ENCODE results near the gene ORM1. TPM values are rescaled to one million over a fixed set of nuclear protein-coding genes. Genes with fewer than 3 reads are reported as not detected.
"Not testable (repeated sequence)": the region's sequence is repeated elsewhere in the genome, so short reads cannot be mapped to it uniquely, and the experiment has no call there.

ORM1 gene
- total RNA-seq, 1 donor from 2014 or later = not detected

DNA sequence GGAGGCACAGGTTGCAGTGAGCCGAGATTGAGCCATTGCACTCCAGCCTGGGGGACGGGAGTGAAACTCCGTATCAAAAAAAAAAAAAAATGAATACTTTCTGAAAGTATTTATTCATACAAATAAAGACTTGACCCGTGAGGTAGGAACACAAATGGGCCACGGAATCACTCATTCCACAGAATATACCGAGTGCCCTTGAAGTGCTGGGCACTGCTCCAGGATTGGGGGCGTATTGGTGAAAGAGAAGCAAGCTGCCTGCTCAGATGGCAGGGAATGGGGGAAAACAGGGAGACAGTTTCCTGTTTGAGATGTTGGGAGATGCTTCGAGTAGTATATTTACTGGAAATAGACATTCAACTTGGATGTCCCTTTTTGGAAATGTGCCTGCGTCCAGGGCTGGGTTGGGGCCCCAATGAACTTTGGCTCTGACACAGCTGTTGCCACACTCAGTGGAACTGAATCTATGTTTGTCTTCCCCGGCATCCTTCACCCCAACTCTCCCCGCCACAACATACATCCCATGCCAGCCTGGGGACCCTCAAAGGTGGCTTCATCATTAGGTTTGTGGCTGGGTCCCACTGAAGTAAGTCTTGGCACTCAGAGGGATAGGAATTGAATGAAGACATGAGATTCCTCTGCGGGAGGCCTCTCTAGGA, 609 bp upstream of the ORM1 start:
- not testable (repeated sequence) for DNase-seq (ENCODE audit: extremely low read depth, low read depth, low spot score)

DNA sequence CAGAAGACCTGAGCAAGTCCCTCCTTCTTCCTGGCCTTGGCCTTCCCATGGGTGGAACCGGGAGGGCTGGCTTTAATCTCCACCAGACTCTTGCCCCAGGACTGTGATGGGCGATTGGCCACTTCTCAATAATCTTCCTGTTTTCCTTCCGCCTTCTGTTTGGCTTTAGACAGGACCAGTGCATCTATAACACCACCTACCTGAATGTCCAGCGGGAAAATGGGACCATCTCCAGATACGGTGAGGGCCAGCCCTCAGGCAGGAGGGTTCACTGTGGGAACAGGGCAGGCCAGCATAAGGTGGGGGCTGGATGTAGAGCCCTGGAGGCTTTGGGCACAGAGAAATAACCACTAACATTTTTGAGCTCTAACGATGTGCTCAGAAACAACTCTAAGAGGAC, 951 bp downstream of the ORM1 start:
- not testable (repeated sequence) for DNase-seq (ENCODE audit: extremely low read depth, low read depth, low spot score)

DNA sequence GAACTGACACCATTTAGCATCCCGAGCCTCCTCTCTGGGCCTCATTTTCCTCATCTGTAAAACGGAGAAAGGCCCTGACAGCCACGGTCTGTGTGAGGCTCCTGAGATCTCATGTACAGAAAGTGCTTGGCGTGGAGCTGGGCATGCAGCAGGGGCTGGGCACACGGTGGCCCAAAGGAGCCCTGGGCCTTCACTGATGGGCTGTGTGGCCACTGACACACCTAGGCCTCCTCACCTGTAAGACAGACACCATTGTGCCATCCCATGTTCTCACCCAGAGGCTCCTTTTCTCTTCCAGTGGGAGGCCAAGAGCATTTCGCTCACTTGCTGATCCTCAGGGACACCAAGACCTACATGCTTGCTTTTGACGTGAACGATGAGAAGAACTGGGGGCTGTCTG, 1.6 kb downstream of the ORM1 start:
- DNase-seq (ENCODE audit: extremely low read depth, low read depth, low spot score) = no peak

- DNase-seq (ENCODE audit: extremely low read depth, low read depth, low spot score) = not testable (repeated sequence)
Observed at GRCh38 chr9:114324965-114325364, 2.1 kb downstream of the ORM1 start.

- DNase-seq (ENCODE audit: extremely low read depth, low read depth, low spot score) = not testable (repeated sequence)
Observed at GRCh38 chr9:114325684-114326254, 2.9 kb downstream of the ORM1 start.

GRCh38 chr9:114327749-114328148, 4.9 kb downstream of the ORM1 start:
- DNase-seq (ENCODE audit: extremely low read depth, low read depth, low spot score) = no peak

DNA sequence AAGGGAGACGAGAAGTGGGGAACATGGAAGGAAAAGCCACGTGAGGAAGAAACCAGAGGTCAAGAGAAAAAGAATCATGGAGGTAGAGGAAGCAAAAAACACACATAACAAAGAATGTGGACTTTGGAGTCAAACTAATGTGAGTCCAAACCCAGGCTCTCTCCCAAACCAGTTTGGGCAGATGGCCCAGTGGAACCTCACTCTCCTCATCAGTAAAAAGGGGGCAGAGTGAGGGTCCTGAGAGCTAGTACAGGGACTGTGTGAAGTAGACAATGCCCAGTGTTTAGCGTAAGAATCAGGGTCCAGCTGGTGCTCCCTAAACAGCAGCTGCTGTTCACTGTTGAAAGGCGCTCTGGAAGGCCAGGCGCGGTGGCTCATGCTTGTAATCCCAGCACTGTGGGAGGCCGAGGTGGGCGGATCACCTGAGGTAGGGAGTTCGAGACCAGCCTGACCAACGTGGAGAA, 5.5 kb downstream of the ORM1 start:
- DNase-seq (ENCODE audit: extremely low read depth, low read depth, low spot score) = not testable (repeated sequence)

GRCh38 chr9:114328937-114329624, 6.2 kb downstream of the ORM1 start:
- DNase-seq (ENCODE audit: extremely low read depth, low read depth, low spot score) = not testable (repeated sequence)

DNA sequence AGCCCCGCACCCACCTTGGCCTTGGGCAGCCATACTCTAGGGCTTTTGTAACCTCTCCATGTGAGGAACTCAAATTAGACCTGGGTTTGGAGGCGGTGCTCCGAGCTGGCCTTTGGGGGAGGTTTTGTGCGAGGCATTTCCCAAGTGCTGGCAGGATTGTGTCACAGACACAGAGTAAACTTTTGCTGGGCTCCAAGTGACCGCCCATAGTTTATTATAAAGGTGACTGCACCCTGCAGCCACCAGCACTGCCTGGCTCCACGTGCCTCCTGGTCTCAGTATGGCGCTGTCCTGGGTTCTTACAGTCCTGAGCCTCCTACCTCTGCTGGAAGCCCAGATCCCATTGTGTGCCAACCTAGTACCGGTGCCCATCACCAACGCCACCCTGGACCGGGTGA, 6.7 kb downstream of the ORM1 start, which contains the start of gene ORM2:
Gene ORM2 (plus strand): TSS at position 245 of the 398 bp plus-strand sequence. CDS start 36 bp downstream, at position 281.
- DNase-seq (ENCODE audit: extremely low read depth, low read depth, low spot score) = not testable (repeated sequence)

- DNase-seq (ENCODE audit: extremely low read depth, low read depth, low spot score) = no peak
Observed at GRCh38 chr9:114330636-114331035, 7.7 kb downstream of the ORM1 start.

GRCh38 chr9:114331229-114332195, 8.6 kb downstream of the ORM1 start:
- not testable (repeated sequence) for DNase-seq (ENCODE audit: extremely low read depth, low read depth, low spot score)

- DNase-seq (ENCODE audit: extremely low read depth, low read depth, low spot score) = not testable (repeated sequence)
Observed at GRCh38 chr9:114332474-114333040, 9.7 kb downstream of the ORM1 start.

GRCh38 chr9:114333718-114334117, 10.8 kb downstream of the ORM1 start:
- not testable (repeated sequence) for DNase-seq (ENCODE audit: extremely low read depth, low read depth, low spot score)

DNA sequence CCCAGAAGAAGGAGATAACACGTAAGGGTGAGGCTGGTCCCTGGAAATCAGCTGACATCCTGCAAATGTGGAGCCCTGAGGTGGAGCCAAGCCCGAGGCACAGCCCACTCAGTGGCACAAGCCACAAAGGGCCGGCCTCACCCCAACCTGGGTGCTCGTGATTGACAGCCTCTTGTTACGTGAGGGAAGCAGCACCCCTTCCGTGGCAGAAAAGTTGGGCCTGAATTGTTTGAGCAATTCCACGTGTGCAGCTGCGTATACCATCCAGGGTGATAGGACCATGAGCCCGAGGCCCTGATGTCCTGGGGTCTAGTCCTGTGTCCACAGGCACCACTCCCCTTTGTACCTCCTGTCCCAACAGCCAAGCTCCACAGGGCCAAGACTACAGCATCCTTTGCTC, 11.6 kb downstream of the ORM1 start:
- no peak for DNase-seq (ENCODE audit: extremely low read depth, low read depth, low spot score)

DNA sequence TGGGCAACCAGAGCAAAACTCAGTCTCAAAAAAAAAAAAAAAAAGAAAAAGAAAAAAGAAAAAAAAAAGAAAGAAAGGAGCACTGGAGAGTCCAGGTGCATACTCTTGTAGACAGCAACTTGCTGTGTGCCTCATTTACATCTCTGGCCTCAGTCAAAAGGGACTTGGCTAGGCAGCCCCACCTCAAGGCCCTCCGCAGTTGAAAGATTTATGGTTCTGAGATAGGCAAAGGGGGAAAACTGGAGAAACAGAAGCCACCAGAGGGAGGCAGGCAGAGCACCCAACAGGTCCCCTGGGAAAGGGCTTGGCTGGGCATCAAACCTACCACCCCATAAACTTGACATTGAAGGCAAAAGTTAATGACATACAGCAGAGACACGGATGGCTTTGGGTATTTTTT, 12.8 kb downstream of the ORM1 start:
- no peak for DNase-seq (ENCODE audit: extremely low read depth, low read depth, low spot score)

- no peak for DNase-seq (ENCODE audit: extremely low read depth, low read depth, low spot score)
Observed at GRCh38 chr9:114336157-114336556, 13.3 kb downstream of the ORM1 start.

- DNase-seq (ENCODE audit: extremely low read depth, low read depth, low spot score) = no peak
Observed at GRCh38 chr9:114336699-114337395, 13.9 kb downstream of the ORM1 start.

DNA sequence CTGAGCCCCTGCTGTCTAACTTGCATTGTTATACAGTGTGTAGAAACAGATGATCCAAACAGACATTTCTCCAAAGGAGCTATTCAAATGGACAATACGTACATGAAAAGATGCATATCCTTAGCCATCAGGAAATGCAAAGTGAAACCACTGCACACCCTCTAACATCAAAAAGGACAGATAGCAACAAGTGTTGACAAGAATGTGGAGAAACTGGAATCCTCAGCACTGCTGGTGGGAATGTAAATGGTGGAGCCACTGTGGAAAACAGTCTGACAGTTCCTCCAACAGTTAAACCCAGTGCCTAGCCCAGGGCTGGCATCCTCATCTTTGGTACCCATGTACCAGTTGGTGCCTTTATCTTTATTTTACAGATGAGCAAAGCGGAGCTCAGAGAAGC, 15.3 kb downstream of the ORM1 start:
- no peak for DNase-seq (ENCODE audit: extremely low read depth, low read depth, low spot score)

GRCh38 chr9:114339130-114339908, 16.4 kb downstream of the ORM1 start:
- DNase-seq (ENCODE audit: extremely low read depth, low read depth, low spot score) = no peak
